Mesenchymal stem cell (in vitro differentiated cells and primary cell): ENCODE data around the gene AGAP5.

Experiments used
- DNase-seq: peaks from one replicate; pipeline ENCODE4 v3.0.0-alpha.2; 2013
- H2AFZ ChIP-seq: one replicate; pipeline ENCODE4 v1.6.1; 2013; ENCODE audit warnings: low read depth, mild to moderate bottlenecking, control low read depth, inconsistent platforms, low read length, moderate library complexity
- H2AK5ac ChIP-seq: 2 replicates; pipeline ENCODE4 v1.6.1; 2013; ENCODE audit warnings: low read length, moderate library complexity, mild to moderate bottlenecking, inconsistent platforms; ENCODE audit not compliant: severe bottlenecking
- H2BK120ac ChIP-seq: one replicate; pipeline ENCODE4 v1.6.1; 2013; ENCODE audit warnings: low read depth, mild to moderate bottlenecking, inconsistent platforms, low read length, moderate library complexity
- H2BK12ac ChIP-seq, 2 experiments: one replicate each; pipeline ENCODE4 v1.6.1; 2013; ENCODE audit warnings: inconsistent platforms in 2 of 2, low read length in 2 of 2, mild to moderate bottlenecking in 2 of 2, moderate library complexity in 2 of 2, control low read depth in 1 of 2
- H2BK15ac ChIP-seq: one replicate; pipeline ENCODE4 v1.6.1; 2013; ENCODE audit warnings: mild to moderate bottlenecking, low read depth, inconsistent platforms; ENCODE audit not compliant: poor library complexity, severe bottlenecking
- H2BK5ac ChIP-seq: 2 replicates; pipeline ENCODE4 v1.6.1; 2013; ENCODE audit warnings: low read depth, mild to moderate bottlenecking, low read length, control low read depth, inconsistent platforms; ENCODE audit not compliant: poor library complexity, severe bottlenecking
- H3K14ac ChIP-seq, 2 experiments: one replicate each; pipeline ENCODE4 v1.6.1; 2013; ENCODE audit warnings: inconsistent platforms in 2 of 2, low read length in 2 of 2, control low read depth in 1 of 2, mild to moderate bottlenecking in 1 of 2, moderate library complexity in 1 of 2
- H3K18ac ChIP-seq, 2 experiments: one replicate each; pipeline ENCODE4 v1.6.1; 2013; ENCODE audit warnings: inconsistent platforms in 2 of 2, low read length in 2 of 2, control low read depth in 1 of 2, low read depth in 1 of 2, mild to moderate bottlenecking in 1 of 2
- H3K23ac ChIP-seq, 2 experiments: one replicate each; pipeline ENCODE4 v1.6.1; 2013; ENCODE audit warnings: inconsistent platforms in 2 of 2, low read length in 2 of 2, mild to moderate bottlenecking in 2 of 2, moderate library complexity in 2 of 2, control low read depth in 1 of 2
- H3K27ac ChIP-seq: 2 replicates; pipeline ENCODE4 v1.5.1; 2013; ENCODE audit warnings: mild to moderate bottlenecking, moderate library complexity, low read length, control low read depth, inconsistent platforms; ENCODE audit not compliant: poor library complexity, severe bottlenecking
- H3K27me3 ChIP-seq, 2 experiments: 2 replicates each; pipeline versions ENCODE4 v1.6.1 to v1.7.0; 2013; ENCODE audit warnings: low read length in 2 of 2, mild to moderate bottlenecking in 2 of 2, moderate library complexity in 2 of 2, control low read depth in 1 of 2, inconsistent platforms in 1 of 2; ENCODE audit not compliant: control insufficient read depth in 1 of 2, insufficient read depth in 1 of 2
- H3K36me3 ChIP-seq, 2 experiments: 2 replicates each; pipeline versions ENCODE4 v1.6.1 to v1.7.0; 2013; ENCODE audit warnings: low read length in 2 of 2, control low read depth in 1 of 2, inconsistent platforms in 1 of 2, low read depth in 1 of 2, mild to moderate bottlenecking in 1 of 2; ENCODE audit not compliant: insufficient read depth in 2 of 2, control insufficient read depth in 1 of 2
- H3K4ac ChIP-seq, 2 experiments: one replicate each; pipeline ENCODE4 v1.6.1; 2013; ENCODE audit warnings: inconsistent platforms in 2 of 2, low read length in 2 of 2, mild to moderate bottlenecking in 2 of 2, moderate library complexity in 2 of 2, control low read depth in 1 of 2, low read depth in 1 of 2
- H3K4me1 ChIP-seq: 2 replicates; pipeline ENCODE4 v1.6.1; 2013; ENCODE audit warnings: low read depth, low read length, control low read depth; ENCODE audit not compliant: control insufficient read depth, insufficient read depth
- H3K4me2 ChIP-seq: 2 replicates; pipeline ENCODE4 v1.6.1; 2013; ENCODE audit warnings: low read length, mild to moderate bottlenecking, inconsistent platforms; ENCODE audit not compliant: poor library complexity, severe bottlenecking
- H3K4me3 ChIP-seq, 2 experiments: 2 replicates each; pipeline versions ENCODE4 v1.5.1 to v1.7.0; 2013; ENCODE audit warnings: low read length in 2 of 2, mild to moderate bottlenecking in 2 of 2, control low read depth in 1 of 2, low read depth in 1 of 2; ENCODE audit not compliant: insufficient read depth in 1 of 2
- H3K79me1 ChIP-seq: replicated peaks from 2 replicates; pipeline ENCODE4 v1.6.1; 2013; ENCODE audit warnings: mild to moderate bottlenecking, control low read depth, low read length, inconsistent platforms; ENCODE audit not compliant: poor library complexity, severe bottlenecking
- H3K9ac ChIP-seq: 2 replicates; pipeline ENCODE4 v1.7.0; 2013; ENCODE audit warnings: mild to moderate bottlenecking, low read length, moderate library complexity
- H3K9me3 ChIP-seq: 2 replicates; pipeline ENCODE4 v1.7.0; 2013; ENCODE audit warnings: mild to moderate bottlenecking, low read length; ENCODE audit not compliant: control insufficient read depth
- H4K8ac ChIP-seq: one replicate; pipeline ENCODE4 v1.6.1; 2013; ENCODE audit warnings: inconsistent platforms, mild to moderate bottlenecking, low read length, moderate library complexity
- H4K91ac ChIP-seq: one replicate; pipeline ENCODE4 v1.6.1; 2013; ENCODE audit warnings: mild to moderate bottlenecking, low read length, inconsistent platforms
- WGBS: methylation state at CpG from one replicate; pipeline ENCODE4 v1.1.7; 2013; ENCODE audit warnings: mixed read lengths; 5-methylcytosine and 5-hydroxymethylcytosine counted together

Gene AGAP5

DNA sequence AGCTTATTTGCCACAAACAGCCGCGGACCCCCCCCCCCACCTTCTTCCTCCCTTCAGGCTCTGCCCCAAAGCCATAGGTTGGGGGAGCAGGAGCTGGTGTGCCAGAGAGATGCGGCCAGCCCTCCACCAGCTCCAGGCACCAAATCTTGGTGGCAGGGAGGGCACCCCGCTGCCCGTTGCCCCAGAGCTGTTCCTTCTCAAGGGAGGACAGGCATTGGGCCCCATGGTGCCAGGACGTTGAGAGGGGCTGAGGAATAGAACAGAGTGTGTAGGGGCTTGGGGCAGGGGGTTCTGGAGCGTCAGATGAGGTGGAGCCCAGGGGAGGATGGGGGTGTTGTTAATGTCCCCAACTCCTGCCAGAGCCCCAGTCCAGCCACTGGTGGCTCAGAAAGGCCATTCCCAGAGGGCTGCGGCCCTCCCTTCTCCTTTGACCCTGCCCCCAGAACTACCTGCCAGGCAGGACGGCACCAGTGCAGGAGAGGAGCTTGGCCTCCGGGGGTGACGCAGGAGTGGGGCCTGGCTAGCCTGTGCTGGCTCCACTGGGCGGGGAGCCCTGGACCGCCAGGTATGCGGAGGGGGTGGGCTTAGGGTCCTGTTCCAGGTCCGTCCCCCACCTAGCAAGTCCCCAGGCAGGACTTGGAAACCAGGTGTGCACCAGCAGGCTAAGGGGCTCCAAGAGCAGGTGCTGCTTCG is 36.3 kb upstream of the AGAP5 start:
- Histone ChIP-seq H3K9me3 (no peaks in the 10 kb centered on the region), H2BK15ac (no peak overlapping the region), H4K8ac (peak overlapping the region; percentile 23), H3K9ac (no peak overlapping the region), H3K14ac (no peak overlapping the region), H3K18ac (no peak overlapping the region), H3K4me1 (peaks cover 16% of the 10 kb centered on the region), H4K91ac (peak overlapping the region; percentile 46), H3K23ac (no peak overlapping the region), H3K4me3 (no peak overlapping the region), H3K79me1 (peaks cover 22% of the 10 kb centered on the region), H3K27me3 (no peaks in the 10 kb centered on the region), H3K27ac (no peak overlapping the region), H3K4me2 (no peak overlapping the region), H3K4ac (no peak overlapping the region), H2BK5ac (no peak overlapping the region), H2BK12ac (no peak overlapping the region), H2BK120ac (no peak overlapping the region), H2AK5ac (no peak overlapping the region), H3K36me3 (peaks cover 21 to 41% of the 10 kb centered on the region in 2 experiments), H2AFZ (no peak overlapping the region)
- no peak for DNase-seq
- WGBS, result 97% methylated on average over 14 of the region's 16 CpGs

DNA sequence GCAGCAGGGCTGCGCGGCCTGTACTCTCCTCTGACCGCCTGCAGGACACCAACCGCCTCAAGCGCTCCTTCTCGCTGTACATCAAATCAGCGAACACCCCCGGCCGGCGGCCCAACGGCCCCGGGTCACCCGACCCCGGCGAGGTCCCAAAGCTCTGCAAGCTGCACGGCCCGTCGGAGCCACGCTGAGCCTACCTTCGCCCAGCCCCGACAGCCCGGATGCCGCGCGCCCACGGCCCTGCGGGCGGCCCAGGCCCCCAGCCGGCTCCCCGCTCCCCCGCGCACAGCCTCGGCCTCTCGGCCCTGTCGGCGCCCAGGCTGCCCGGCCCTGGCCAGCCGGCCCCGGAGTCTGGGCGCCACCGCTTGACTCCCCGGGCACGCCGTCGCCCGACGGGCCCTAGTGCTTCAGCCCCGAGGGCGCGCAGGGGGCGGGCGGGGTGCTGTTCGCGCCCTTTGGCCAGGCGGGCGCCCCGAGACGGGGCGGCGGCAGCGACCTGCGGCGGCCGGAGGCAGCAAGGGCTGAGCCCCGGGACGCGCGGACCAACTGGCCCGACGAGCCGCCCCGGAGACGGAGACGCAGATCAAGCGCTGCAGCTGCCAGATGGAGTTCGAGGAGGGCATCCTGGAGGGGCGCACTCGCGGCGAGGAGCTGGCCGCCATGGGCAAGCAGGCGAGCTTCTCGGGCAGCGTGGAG is 35.2 kb upstream of the AGAP5 start:
- Histone ChIP-seq H3K4me1 (peaks cover 16% of the 10 kb centered on the region), H2BK15ac (no peak overlapping the region)

DNA sequence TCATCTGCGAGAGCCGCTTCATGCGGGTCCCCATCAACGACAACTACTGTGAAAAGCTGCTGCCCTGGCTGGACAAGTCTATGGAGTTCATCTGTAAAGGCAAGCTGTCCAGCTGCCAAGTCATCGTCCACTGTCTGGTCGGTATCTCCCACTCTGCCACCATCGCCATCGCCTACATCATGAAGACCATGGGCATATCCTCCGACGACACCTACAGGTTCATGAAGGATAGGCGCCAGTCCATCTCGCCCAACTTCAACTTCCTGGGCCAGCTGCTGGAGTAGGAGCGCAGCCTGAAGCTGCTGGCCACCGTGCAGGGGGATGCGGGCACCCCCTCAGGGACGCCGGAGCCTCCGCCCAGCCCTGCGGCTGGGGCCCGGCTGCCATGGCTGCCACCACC is 34.5 kb upstream of the AGAP5 start:
- no peak overlapping the region for H3K4me2 ChIP-seq
- peaks cover 22% of the 10 kb centered on the region for H3K79me1 ChIP-seq
- H3K4me1 ChIP-seq, result peaks cover 16% of the 10 kb centered on the region
- H3K9ac ChIP-seq, result no peak overlapping the region
- H2AK5ac ChIP-seq, result no peak overlapping the region
- no peak overlapping the region for H3K27ac ChIP-seq
- H3K4ac ChIP-seq, result no peak overlapping the region
- H3K4me3 ChIP-seq, result no peak overlapping the region
- 99% methylated on average over 18 of the region's 20 CpGs for WGBS
- no peak overlapping the region for H2BK15ac ChIP-seq
- H3K9me3 ChIP-seq, result no peaks in the 10 kb centered on the region
- H4K8ac ChIP-seq, result no peak overlapping the region
- no peak for DNase-seq
- H2AFZ ChIP-seq, result no peak overlapping the region
- no peak overlapping the region for H3K14ac ChIP-seq
- H2BK5ac ChIP-seq, result no peak overlapping the region
- H3K36me3 ChIP-seq, result peaks cover 27 to 38% of the 10 kb centered on the region in 2 experiments
- H3K27me3 ChIP-seq, result no peaks in the 10 kb centered on the region
- H2BK120ac ChIP-seq, result no peak overlapping the region
- no peak overlapping the region for H4K91ac ChIP-seq
- no peak overlapping the region for H3K23ac ChIP-seq
- H3K18ac ChIP-seq, result no peak overlapping the region
- H2BK12ac ChIP-seq, result peak overlapping the region in 1 of 2 experiments; percentile 29

More for the DNA sequence above, 35.2 kb upstream of the AGAP5 start:
- Histone ChIP-seq H3K14ac (no peak overlapping the region), H2BK120ac (no peak overlapping the region), H3K9ac (no peak overlapping the region), H3K27ac (no peak overlapping the region), H3K4me2 (no peak overlapping the region), H4K91ac (no peak overlapping the region), H4K8ac (no peak overlapping the region), H3K18ac (no peak overlapping the region), H3K4ac (no peak overlapping the region), H3K79me1 (peaks cover 22% of the 10 kb centered on the region), H2AFZ (no peak overlapping the region), H2AK5ac (no peak overlapping the region), H3K27me3 (no peaks in the 10 kb centered on the region), H3K23ac (no peak overlapping the region), H2BK12ac (no peak overlapping the region), H3K9me3 (no peaks in the 10 kb centered on the region), H2BK5ac (no peak overlapping the region), H3K36me3 (peaks cover 24 to 41% of the 10 kb centered on the region in 2 experiments), H3K4me3 (no peak overlapping the region)
- no peak for DNase-seq
- 97% methylated on average over 82 of the region's 84 CpGs for WGBS

DNA sequence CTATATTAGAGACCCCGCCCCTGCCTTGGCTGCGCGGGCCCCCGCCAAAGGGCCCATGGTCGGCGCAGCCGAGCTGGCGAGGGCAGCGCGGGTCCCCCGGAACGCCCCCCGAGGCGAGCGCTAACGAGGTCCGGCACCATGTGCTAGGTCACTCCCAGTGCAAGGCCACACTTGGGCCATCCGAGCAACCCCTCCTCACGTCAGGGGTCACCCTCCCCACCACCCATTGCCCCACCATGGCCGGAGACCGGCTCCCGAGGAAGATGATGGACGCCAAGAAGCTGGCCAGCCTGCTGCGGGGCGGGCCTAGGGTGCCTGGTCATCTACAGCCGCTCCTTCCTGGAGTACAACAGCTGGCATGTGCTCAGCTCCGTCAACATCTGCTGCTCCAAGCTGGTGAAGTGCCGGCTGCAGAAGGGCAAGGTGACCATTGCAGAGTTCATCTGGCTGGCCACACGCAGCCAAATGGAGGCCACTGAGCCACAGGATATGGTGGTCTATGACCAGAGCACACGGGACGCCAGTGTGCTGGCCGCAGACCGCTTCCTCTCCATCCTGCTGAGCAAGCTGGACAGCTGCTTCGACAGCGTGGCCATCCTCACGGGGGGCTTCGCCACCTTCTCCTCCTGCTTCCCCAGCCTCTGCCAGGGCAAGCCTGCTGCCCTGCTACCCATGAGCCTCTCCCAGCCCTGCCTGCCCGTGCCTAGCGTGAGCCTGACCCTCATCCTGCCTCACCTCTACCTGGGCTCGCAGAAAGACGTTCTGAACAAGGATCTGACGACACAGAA is 33.9 kb upstream of the AGAP5 start:
- peak overlapping the region in 1 of 2 experiments; percentile 99 for H3K4me3 ChIP-seq
- H3K4me1 ChIP-seq, result peaks cover 16% of the 10 kb centered on the region
- WGBS, result 96% methylated on average over 41 of the region's 42 CpGs
- no peak overlapping the region for H3K4ac ChIP-seq
- H4K91ac ChIP-seq, result peak overlapping the region; percentile 11
- peaks cover 32 to 41% of the 10 kb centered on the region in 2 experiments for H3K36me3 ChIP-seq
- H3K4me2 ChIP-seq, result peak overlapping the region; percentile 24
- no peak overlapping the region for H2BK5ac ChIP-seq
- no peak for DNase-seq
- no peak overlapping the region for H3K27ac ChIP-seq
- H2BK12ac ChIP-seq, result no peak overlapping the region
- H3K23ac ChIP-seq, result no peak overlapping the region
- H3K9ac ChIP-seq, result peak overlapping the region; percentile 96
- no peak overlapping the region for H2BK120ac ChIP-seq
- H3K27me3 ChIP-seq, result no peaks in the 10 kb centered on the region
- peaks cover 21% of the 10 kb centered on the region for H3K79me1 ChIP-seq
- no peak overlapping the region for H2BK15ac ChIP-seq
- no peaks in the 10 kb centered on the region for H3K9me3 ChIP-seq
- H2AK5ac ChIP-seq, result no peak overlapping the region
- H3K18ac ChIP-seq, result no peak overlapping the region
- H4K8ac ChIP-seq, result no peak overlapping the region
- no peak overlapping the region for H3K14ac ChIP-seq
- H2AFZ ChIP-seq, result no peak overlapping the region
